Neural crest cell (in vitro differentiated cells): Measurements from ENCODE around the gene LARP4B. TPM values are rescaled to one million over a fixed set of nuclear protein-coding genes. Genes with fewer than 3 reads are reported as not detected.

Experiments used
- DNase-seq: peaks from one replicate; pipeline ENCODE4 v3.0.0; 2021; ENCODE audit warnings: low read depth, mixed read lengths, low spot score
- H3K27ac Mint-ChIP-seq: one replicate; pipeline ENCODE4 v1.8.0; 2021; ENCODE audit warnings: mild to moderate bottlenecking, mixed read lengths; ENCODE audit not compliant: unreplicated experiment
- H3K27me3 Mint-ChIP-seq: 2 replicates; pipeline ENCODE4 v1.8.0; 2021; ENCODE audit warnings: low read depth, mild to moderate bottlenecking, mixed read lengths
- H3K36me3 Mint-ChIP-seq: 2 replicates; pipeline ENCODE4 v1.8.0; 2021; ENCODE audit warnings: low read depth, mild to moderate bottlenecking, mixed read lengths
- H3K4me1 Mint-ChIP-seq: 2 replicates; pipeline ENCODE4 v1.8.0; 2021; ENCODE audit warnings: mixed read lengths
- H3K4me3 Mint-ChIP-seq: one replicate; pipeline ENCODE4 v1.8.0; 2021; ENCODE audit warnings: mild to moderate bottlenecking, mixed read lengths
- H3K9me3 Mint-ChIP-seq: 2 replicates; pipeline ENCODE4 v1.8.0; 2021; ENCODE audit warnings: mixed read lengths
- CTCF ChIP-seq: fragments of 200-600 bp; sonication (generic); conservative IDR thresholded peaks from 2 replicates; pipeline ENCODE4 v1.5.0; 2021; ENCODE audit warnings: antibody characterized with exemption, mild to moderate bottlenecking
- total RNA-seq: library from RNA; stranded (reverse); gene quantifications from 2 replicates; pipeline ENCODE4 v1.2.1, GENCODE V29; 2021

Gene LARP4B
- total RNA-seq, 1 donor from 2014 or later = 75.4 TPM

DNA sequence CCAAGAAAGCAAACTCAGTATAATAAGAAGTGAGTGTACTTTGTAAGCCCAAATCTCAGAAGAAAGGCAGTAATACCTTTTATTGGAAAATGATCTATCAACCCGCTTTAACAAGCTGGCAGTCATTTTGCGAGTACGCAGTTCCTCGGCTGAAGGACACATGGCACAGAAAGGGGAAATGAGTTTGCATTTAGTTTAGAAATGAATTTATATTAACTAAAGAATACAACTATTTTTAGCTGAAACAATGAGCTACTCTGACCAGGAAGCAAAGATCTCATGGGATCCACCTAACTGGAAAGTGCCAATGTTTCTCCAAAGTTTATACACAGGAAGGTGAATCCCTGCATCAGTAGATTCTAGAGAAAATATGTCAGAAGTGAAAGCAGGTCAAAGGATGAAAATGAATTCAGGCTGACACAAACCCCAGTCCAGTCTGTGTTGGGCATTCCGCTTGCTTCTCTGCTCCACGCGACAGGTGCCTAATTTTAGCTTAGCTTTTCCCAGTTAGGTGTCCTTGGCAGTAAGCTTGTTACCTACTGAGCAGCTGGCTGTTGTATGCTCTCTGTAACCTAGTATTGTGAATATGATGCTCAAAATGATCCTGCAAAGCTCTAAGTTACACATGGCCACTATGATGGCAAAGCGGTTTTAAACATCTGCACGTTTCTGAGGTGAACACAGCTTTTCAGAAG is 112.8 kb downstream of the LARP4B start:
- no peak overlapping the region for H3K27ac Mint-ChIP-seq
- no peaks in the 10 kb centered on the region for H3K9me3 Mint-ChIP-seq
- H3K36me3 Mint-ChIP-seq = peaks cover 12% of the 10 kb centered on the region
- H3K27me3 Mint-ChIP-seq = no peaks in the 10 kb centered on the region
- no peak for TF ChIP-seq CTCF
- no peak for DNase-seq
- no peaks in the 10 kb centered on the region for H3K4me1 Mint-ChIP-seq
- H3K4me3 Mint-ChIP-seq = no peak overlapping the region

- Mint-ChIP-seq H3K27me3 (no peaks in the 10 kb centered on the region), H3K27ac (no peak overlapping the region), H3K4me1 (no peaks in the 10 kb centered on the region), H3K36me3 (peaks cover 12% of the 10 kb centered on the region), H3K9me3 (no peaks in the 10 kb centered on the region), H3K4me3 (no peak overlapping the region)
- DNase-seq = no peak
- no peak for TF ChIP-seq CTCF
Observed at GRCh38 chr10:818010-818409, 113.5 kb downstream of the LARP4B start.

DNA sequence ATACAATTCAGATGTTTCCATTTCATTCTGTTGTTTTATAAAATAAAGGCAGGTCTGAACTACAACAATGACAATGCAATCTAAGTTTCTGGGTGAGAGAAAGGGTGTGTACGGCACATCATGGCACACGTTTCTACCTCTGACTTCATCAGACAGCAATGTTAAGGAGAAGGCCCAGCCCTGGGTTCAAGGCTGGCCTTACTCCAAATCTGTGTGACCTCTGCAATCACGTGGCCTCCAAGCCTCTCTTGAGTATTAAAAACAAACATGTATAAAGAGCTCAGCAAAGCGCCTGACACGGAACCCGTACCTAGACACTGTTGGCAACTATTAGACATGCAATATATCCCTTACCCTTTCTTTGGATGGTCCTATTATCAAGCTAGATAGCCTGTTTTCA is 114.1 kb downstream of the LARP4B start:
- DNase-seq = no peak
- no peaks in the 10 kb centered on the region for H3K27me3 Mint-ChIP-seq
- H3K4me1 Mint-ChIP-seq = no peaks in the 10 kb centered on the region
- peaks cover 12% of the 10 kb centered on the region for H3K36me3 Mint-ChIP-seq
- no peaks in the 10 kb centered on the region for H3K9me3 Mint-ChIP-seq
- no peak overlapping the region for H3K4me3 Mint-ChIP-seq
- H3K27ac Mint-ChIP-seq = no peak overlapping the region
- TF ChIP-seq CTCF = no peak

DNA sequence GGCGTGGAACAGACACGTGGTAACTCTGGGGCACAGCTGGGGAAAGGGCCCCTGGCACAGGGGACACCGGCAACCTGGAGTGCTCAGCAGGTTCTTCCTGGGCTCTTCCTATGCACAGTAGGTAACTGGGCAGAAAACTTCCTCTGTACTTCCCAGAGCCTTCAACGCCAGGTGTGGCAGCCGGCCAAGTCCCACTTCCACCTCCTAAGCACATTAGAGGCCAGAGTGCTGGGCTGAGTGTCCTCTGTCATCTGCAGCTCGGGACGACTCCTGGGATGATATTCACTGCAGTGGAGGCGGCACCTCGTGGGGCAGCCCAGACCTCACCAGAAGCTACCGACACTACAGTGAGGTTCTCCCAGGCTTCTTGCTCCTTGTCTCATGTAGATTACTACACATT is 114.5 kb downstream of the LARP4B start:
- Mint-ChIP-seq H3K36me3 (peaks cover 13% of the 10 kb centered on the region), H3K27ac (no peak overlapping the region), H3K4me1 (no peaks in the 10 kb centered on the region)

GRCh38 chr10:816091-816477 is 115.4 kb downstream of the LARP4B start:
- no peak overlapping the region for H3K27ac Mint-ChIP-seq
- DNase-seq = no peak
- H3K9me3 Mint-ChIP-seq = no peaks in the 10 kb centered on the region
- no peaks in the 10 kb centered on the region for H3K4me1 Mint-ChIP-seq
- TF ChIP-seq CTCF = no peak
- no peaks in the 10 kb centered on the region for H3K27me3 Mint-ChIP-seq
- H3K4me3 Mint-ChIP-seq = no peak overlapping the region
- H3K36me3 Mint-ChIP-seq = peaks cover 13% of the 10 kb centered on the region

More for the DNA sequence above, 114.5 kb downstream of the LARP4B start:
- Mint-ChIP-seq H3K27me3 (no peaks in the 10 kb centered on the region), H3K9me3 (no peaks in the 10 kb centered on the region), H3K4me3 (no peak overlapping the region)
- no peak for TF ChIP-seq CTCF
- DNase-seq = no peak
